Cardiac fibroblast (primary cell): ENCODE data around the gene FSTL5.

Source experiments
- DNase-seq, 2 donors: peaks; one replicate each; pipeline versions ENCODE4 v3.0.0 to v3.0.0-alpha.2; 2010; ENCODE audit warnings: low read depth in 2 of 2
- H3K4me3 ChIP-seq, 2 donors: replicated peaks in 1 of 2; 1 replicate in 1 of 2; 2 replicates in 1 of 2; pipeline ENCODE4 v1.5.1; 2011; ENCODE audit warnings: low read depth in 2 of 2, low read length in 2 of 2, mild to moderate bottlenecking in 2 of 2, moderate library complexity in 1 of 2
- TF ChIP-seq, protein P1 (sequence below): IDR thresholded peaks from one replicate; pipeline ENCODE4 v1.5.1; 2011; ENCODE audit warnings: low read depth, mild to moderate bottlenecking, low read length, inconsistent platforms

The FSTL5 gene

DNA sequence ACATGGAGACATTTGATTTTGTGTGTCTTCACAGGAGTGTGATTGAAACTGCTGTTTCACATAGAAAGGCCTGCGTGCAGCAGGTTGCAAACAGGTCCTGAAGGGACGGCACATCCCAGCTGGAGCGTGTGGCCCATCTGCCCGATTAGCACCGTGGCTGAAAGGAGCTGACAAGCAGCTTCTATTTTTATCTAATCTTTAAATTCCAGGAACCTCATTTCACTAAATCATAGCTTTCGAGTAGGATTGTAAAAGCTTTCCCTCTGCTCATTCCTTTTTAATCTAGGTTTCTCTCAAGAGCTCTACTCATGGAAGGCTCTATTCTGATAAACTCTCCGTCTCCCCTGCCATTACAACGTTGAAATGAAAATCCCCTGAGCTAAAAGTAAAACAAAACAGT, 106.8 kb downstream of the FSTL5 start:
- DNase-seq: no peak
- TF ChIP-seq, protein P1, sequence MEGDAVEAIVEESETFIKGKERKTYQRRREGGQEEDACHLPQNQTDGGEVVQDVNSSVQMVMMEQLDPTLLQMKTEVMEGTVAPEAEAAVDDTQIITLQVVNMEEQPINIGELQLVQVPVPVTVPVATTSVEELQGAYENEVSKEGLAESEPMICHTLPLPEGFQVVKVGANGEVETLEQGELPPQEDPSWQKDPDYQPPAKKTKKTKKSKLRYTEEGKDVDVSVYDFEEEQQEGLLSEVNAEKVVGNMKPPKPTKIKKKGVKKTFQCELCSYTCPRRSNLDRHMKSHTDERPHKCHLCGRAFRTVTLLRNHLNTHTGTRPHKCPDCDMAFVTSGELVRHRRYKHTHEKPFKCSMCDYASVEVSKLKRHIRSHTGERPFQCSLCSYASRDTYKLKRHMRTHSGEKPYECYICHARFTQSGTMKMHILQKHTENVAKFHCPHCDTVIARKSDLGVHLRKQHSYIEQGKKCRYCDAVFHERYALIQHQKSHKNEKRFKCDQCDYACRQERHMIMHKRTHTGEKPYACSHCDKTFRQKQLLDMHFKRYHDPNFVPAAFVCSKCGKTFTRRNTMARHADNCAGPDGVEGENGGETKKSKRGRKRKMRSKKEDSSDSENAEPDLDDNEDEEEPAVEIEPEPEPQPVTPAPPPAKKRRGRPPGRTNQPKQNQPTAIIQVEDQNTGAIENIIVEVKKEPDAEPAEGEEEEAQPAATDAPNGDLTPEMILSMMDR: no peak
- H3K4me3 ChIP-seq: no peak overlapping the region

DNA sequence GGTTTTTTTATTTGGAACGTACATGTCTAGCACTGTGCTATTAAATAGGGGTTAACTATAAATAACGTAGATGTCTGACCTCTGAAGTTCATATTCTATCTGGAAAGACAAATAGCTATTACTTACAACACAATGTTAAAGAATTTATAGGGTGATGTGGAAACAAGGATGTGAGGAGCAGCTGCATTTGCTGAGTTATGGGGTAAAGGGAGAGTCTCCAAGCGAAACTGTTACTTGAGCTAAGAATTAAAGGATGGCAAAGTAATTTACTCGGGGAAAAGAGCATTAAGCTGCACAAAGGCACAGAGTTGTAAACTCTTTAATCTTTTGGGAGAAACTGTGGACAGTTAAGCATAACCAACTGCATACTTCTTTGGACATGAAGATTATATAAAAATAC, 117.7 kb downstream of the FSTL5 start:
- TF ChIP-seq, protein P1: no peak
- no peak for DNase-seq
- H3K4me3 ChIP-seq: no peak overlapping the region

DNA sequence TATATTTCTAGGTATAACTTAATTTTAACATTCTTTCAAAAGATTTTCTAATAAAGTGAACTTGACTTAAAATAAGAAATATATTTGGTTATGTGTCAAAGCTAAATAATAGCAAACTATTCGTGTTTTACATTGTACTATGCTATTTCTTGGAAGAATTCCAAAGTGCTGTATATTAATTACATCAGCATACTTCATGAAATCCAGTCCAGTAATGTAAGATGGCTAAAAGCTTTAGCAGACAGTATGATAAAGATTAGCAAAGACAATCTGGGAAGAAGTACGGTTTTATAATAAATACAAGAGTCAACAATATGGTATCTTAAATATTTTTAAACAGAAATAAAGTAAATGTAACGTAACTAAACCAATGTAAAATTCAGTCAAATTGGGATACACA, 125.7 kb downstream of the FSTL5 start:
- DNase-seq: no peak
- TF ChIP-seq, protein P1: no peak
- no peak overlapping the region for H3K4me3 ChIP-seq

DNA sequence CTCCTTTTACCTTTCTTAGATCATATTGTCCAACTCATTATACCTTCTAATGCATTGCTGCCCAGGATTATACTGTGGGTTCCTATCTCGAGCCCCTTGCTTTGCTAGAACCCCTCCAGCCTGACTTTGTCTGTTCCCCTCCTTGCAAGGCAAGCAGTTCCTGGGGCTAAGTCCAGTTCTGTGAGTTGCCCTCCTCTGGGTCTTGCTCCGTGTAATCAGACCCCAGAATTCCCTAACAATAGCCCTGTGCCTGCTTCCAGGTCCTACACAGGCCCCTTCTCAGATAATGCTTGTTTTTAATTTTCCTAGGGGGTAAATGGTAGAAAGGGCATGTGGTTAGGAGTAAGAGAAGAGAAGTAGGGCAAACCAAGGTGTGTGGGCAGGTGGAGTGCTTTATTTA, 145.9 kb downstream of the FSTL5 start:
- no peak overlapping the region for H3K4me3 ChIP-seq
- DNase-seq: no peak
- TF ChIP-seq, protein P1: no peak

DNA sequence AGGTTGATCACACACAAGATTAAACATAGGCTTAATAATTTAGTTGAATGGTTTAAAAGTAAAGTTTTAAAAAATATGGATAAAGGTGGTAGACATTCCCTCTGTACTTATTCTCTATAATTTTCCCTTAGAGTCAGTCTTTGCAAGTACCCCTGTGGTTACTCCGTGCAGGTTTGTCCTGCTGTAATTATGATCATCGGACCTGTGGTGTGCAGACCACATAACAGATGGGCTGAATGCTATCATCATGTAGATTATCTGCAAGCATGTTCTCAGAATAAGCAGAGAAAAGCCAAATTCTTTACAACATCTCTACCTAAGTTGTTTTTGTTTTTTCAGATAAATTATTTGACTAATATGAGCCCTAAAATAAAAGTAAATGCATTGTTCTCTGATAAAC, 146.8 kb downstream of the FSTL5 start:
- H3K4me3 ChIP-seq: no peak overlapping the region
- DNase-seq: no peak
- TF ChIP-seq, protein P1: no peak

DNA sequence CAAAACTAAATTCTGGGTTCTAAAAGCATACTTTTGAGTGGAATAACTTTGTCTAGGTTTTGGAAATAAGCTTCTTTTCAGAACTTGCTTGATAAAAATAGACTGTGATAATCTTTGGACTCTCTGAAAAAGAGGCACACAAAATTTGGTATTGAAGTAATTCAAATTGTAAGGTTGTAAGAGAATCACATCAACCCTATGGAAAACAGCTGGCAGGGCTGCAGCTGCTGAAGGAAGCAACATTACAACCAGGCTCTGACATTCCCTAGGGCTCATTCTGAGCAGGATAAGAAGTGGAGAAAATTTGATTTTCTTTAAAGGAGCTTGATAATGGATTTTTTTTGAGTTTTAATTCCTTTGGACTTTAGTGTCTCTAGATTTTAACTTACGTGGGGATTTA, 147.6 kb downstream of the FSTL5 start:
- TF ChIP-seq, protein P1: no peak
- DNase-seq: no peak
- no peak overlapping the region for H3K4me3 ChIP-seq

DNA sequence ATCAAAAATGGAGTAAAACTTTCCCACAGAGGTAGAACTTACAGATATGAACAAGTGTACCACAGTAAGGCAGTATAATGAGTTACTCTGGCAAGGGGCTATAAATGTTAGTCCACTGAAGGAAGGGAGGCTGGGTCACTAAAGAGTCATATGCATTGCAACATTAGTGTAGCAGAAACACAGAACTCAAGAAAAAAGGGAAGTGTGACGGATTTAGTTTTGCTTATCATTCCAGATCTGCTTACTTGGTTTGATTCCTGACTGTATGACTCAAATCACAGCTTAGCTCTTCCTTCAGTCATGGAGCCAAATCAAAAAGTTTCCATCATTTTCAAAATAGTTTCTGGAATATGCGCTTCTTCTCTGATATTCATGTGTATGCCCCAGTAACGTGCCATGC, 148.7 kb downstream of the FSTL5 start:
- TF ChIP-seq, protein P1: no peak
- no peak overlapping the region for H3K4me3 ChIP-seq
- peak in 1 of 2 donors; percentile 2 for DNase-seq
